HEK293 (cell line): Measurements from ENCODE around the gene PIN1.

Source experiments
- BCL11A ChIP-seq: fragments of 450-650 bp; formaldehyde crosslinking; IDR thresholded peaks from 2 replicates; pipeline ENCODE4 v1.5.1; 2016; ENCODE audit warnings: low read depth, missing biosample characterization, missing genetic modification characterization
- HOXC10 ChIP-seq: sonication (generic); formaldehyde crosslinking; IDR thresholded peaks from 2 replicates; pipeline ENCODE4 v1.8.1; 2023; ENCODE audit warnings: mild to moderate bottlenecking, missing genetic modification reagents
- KLF1 ChIP-seq: fragments of 450-650 bp; formaldehyde crosslinking; IDR thresholded peaks from 2 replicates; pipeline ENCODE4 v1.5.1; 2016; ENCODE audit warnings: missing biosample characterization, missing genetic modification characterization
- KLF7 ChIP-seq: fragments of 450-650 bp; formaldehyde crosslinking; IDR thresholded peaks from 2 replicates; pipeline ENCODE4 v1.5.1; 2016; ENCODE audit warnings: missing biosample characterization, missing genetic modification characterization, borderline replicate concordance
- PRDM1 ChIP-seq: fragments of 450-650 bp; formaldehyde crosslinking; IDR thresholded peaks from 2 replicates; pipeline ENCODE4; 2016; ENCODE audit warnings: missing biosample characterization, missing genetic modification characterization
- SETDB1 ChIP-seq: IDR thresholded peaks from one replicate; pipeline ENCODE4 v1.6.1; 2017; ENCODE audit warnings: mild to moderate bottlenecking, low read length, moderate library complexity, mixed read lengths; ENCODE audit not compliant: insufficient read length
- SP2 ChIP-seq: fragments of 450-650 bp; formaldehyde crosslinking; IDR thresholded peaks from 2 replicates; pipeline ENCODE4 v1.5.1; 2016; ENCODE audit warnings: missing biosample characterization, missing genetic modification characterization
- SP3 ChIP-seq: fragments of 450-650 bp; formaldehyde crosslinking; IDR thresholded peaks from 2 replicates; pipeline ENCODE4 v1.5.1; 2016; ENCODE audit warnings: missing biosample characterization, missing genetic modification characterization
- ZBTB1 ChIP-seq: fragments of 450-650 bp; formaldehyde crosslinking; IDR thresholded peaks from 2 replicates; pipeline ENCODE4 v1.5.1; 2016; ENCODE audit warnings: missing biosample characterization, missing genetic modification characterization
- ZBTB8A ChIP-seq: fragments of 450-650 bp; formaldehyde crosslinking; IDR thresholded peaks from 2 replicates; pipeline ENCODE4 v1.5.1; 2016; ENCODE audit warnings: missing biosample characterization, missing genetic modification characterization
- ZEB2 ChIP-seq: fragments of 450-650 bp; formaldehyde crosslinking; IDR thresholded peaks from 2 replicates; pipeline ENCODE4 v1.5.1; 2016; ENCODE audit warnings: missing biosample characterization, missing genetic modification characterization
- ZFHX2 ChIP-seq: fragments of 450-650 bp; formaldehyde crosslinking; conservative IDR thresholded peaks from 2 replicates; pipeline ENCODE4 v1.5.1; 2016; ENCODE audit warnings: missing biosample characterization, missing genetic modification characterization
- ZNF10 ChIP-seq: fragments of 450-650 bp; formaldehyde crosslinking; IDR thresholded peaks from 2 replicates; pipeline ENCODE4 v1.5.1; 2017; ENCODE audit warnings: missing biosample characterization, missing genetic modification characterization
- ZNF133 ChIP-seq: fragments of 450-650 bp; formaldehyde crosslinking; IDR thresholded peaks from 2 replicates; pipeline ENCODE4 v1.5.1; 2016; ENCODE audit warnings: missing biosample characterization, missing genetic modification characterization
- ZNF138 ChIP-seq: fragments of 450-650 bp; formaldehyde crosslinking; IDR thresholded peaks from 2 replicates; pipeline ENCODE4 v1.5.1; 2016; ENCODE audit warnings: missing biosample characterization, missing genetic modification characterization, borderline replicate concordance
- ZNF155 ChIP-seq: fragments of 450-650 bp; formaldehyde crosslinking; IDR thresholded peaks from 2 replicates; pipeline ENCODE4 v1.5.1; 2016; ENCODE audit warnings: missing biosample characterization, missing genetic modification characterization
- ZNF341 ChIP-seq: fragments of 450-650 bp; formaldehyde crosslinking; IDR thresholded peaks from 2 replicates; pipeline ENCODE4; 2016; ENCODE audit warnings: low read depth, missing biosample characterization, missing genetic modification characterization
- ZNF366 ChIP-seq: fragments of 450-650 bp; formaldehyde crosslinking; conservative IDR thresholded peaks from 2 replicates; pipeline ENCODE4 v1.5.1; 2016; ENCODE audit warnings: missing biosample characterization, missing genetic modification characterization
- ZNF549 ChIP-seq: fragments of 450-650 bp; IDR thresholded peaks from 2 replicates; pipeline ENCODE4 v1.5.1; 2018; ENCODE audit warnings: missing biosample characterization, missing genetic modification characterization, mild to moderate bottlenecking, inconsistent platforms, moderate library complexity
- ZNF560 ChIP-seq: fragments of 450-650 bp; formaldehyde crosslinking; IDR thresholded peaks from 2 replicates; pipeline ENCODE4 v1.5.1; 2017; ENCODE audit warnings: missing biosample characterization, missing genetic modification characterization, borderline replicate concordance
- ZNF571 ChIP-seq: fragments of 450-650 bp; formaldehyde crosslinking; IDR thresholded peaks from 2 replicates; pipeline ENCODE4 v1.5.0; 2017; ENCODE audit warnings: missing biosample characterization, missing genetic modification characterization
- ZNF660 ChIP-seq: fragments of 450-650 bp; IDR thresholded peaks from 2 replicates; pipeline ENCODE4 v1.5.1; 2018; ENCODE audit warnings: missing biosample characterization, mild to moderate bottlenecking, missing genetic modification characterization
- ZNF768 ChIP-seq: fragments of 450-650 bp; formaldehyde crosslinking; IDR thresholded peaks from 2 replicates; pipeline ENCODE4 v1.5.1; 2018; ENCODE audit warnings: missing biosample characterization, mild to moderate bottlenecking, missing genetic modification characterization
- ZXDB ChIP-seq: fragments of 450-650 bp; formaldehyde crosslinking; IDR thresholded peaks from 2 replicates; pipeline ENCODE4 v1.5.1; 2016; ENCODE audit warnings: missing biosample characterization, missing genetic modification characterization
- TF ChIP-seq, protein P1 (sequence below): fragments of 450-650 bp; formaldehyde crosslinking; IDR thresholded peaks from 2 replicates; pipeline ENCODE4 v1.5.1; 2016; ENCODE audit warnings: missing biosample characterization, missing genetic modification characterization
- TF ChIP-seq, protein P2 (sequence below): fragments of 450-650 bp; formaldehyde crosslinking; IDR thresholded peaks from 2 replicates; pipeline ENCODE4 v1.5.1; 2016; ENCODE audit warnings: missing biosample characterization, missing genetic modification characterization, low read depth
- TF ChIP-seq, protein P3 (sequence below): fragments of 450-650 bp; formaldehyde crosslinking; IDR thresholded peaks from 2 replicates; pipeline ENCODE4 v1.5.1; 2016; ENCODE audit warnings: missing biosample characterization, missing genetic modification characterization
- TF ChIP-seq, protein P4 (sequence below): fragments of 450-650 bp; formaldehyde crosslinking; IDR thresholded peaks from 2 replicates; pipeline ENCODE4 v1.5.1; 2017; ENCODE audit warnings: missing biosample characterization, missing genetic modification characterization
- TF ChIP-seq, protein P5 (sequence below): fragments of 450-650 bp; formaldehyde crosslinking; IDR thresholded peaks from 2 replicates; pipeline ENCODE4 v1.5.1; 2017; ENCODE audit warnings: missing biosample characterization, mild to moderate bottlenecking, missing genetic modification characterization, moderate library complexity
- TF ChIP-seq, protein P6 (sequence below): fragments of 450-650 bp; formaldehyde crosslinking; IDR thresholded peaks from 2 replicates; pipeline ENCODE4 v1.5.0; 2017; ENCODE audit warnings: missing biosample characterization, missing genetic modification characterization, borderline replicate concordance

Gene PIN1

DNA sequence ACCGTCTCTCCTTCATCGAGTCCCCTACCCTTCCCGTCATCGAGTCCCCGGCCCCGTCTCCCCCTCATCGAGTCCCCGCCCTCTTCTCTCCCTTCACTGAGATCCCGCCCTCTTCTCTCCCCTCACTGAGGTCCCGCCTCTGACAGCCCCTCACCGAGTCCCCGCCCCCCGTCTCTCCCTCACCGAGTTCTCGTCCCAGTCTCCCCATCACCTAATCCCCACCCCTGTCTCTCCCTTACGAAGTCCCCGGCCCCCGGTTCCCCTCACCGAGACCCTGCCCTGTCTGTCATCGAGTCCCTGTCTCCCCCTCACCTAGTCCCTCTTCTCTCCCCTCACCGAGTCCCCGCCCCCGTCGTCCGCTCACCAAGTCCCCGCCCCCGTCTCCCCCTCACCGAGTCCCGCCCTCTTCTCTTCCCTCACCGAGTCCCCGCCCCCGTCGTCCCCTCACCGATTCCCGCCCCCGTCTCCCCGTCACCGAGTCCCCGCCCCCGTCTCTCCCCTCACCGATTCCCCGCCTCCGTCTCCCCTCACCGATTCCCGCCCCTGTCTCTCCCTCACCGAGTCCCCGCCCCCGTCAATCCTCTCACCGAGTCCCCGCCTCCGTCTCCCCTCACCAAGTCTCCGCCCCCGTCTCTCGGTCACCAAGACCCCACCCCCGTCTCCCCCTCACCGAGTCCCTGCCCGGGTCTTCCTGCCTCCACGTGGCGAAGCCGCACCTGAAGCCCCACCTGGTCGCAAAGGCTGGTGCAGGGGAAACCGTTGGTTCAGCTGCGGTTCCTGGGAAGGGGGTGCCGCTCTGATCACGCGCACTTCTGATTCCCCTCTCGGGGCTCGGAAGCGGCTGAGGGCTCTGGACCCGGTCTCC, 42.7 kb upstream of the PIN1 start (continued):
- TF ChIP-seq, protein P1, sequence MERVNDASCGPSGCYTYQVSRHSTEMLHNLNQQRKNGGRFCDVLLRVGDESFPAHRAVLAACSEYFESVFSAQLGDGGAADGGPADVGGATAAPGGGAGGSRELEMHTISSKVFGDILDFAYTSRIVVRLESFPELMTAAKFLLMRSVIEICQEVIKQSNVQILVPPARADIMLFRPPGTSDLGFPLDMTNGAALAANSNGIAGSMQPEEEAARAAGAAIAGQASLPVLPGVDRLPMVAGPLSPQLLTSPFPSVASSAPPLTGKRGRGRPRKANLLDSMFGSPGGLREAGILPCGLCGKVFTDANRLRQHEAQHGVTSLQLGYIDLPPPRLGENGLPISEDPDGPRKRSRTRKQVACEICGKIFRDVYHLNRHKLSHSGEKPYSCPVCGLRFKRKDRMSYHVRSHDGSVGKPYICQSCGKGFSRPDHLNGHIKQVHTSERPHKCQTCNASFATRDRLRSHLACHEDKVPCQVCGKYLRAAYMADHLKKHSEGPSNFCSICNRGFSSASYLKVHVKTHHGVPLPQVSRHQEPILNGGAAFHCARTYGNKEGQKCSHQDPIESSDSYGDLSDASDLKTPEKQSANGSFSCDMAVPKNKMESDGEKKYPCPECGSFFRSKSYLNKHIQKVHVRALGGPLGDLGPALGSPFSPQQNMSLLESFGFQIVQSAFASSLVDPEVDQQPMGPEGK (tag by site-specific recombination), result peak; percentile 48
- TF ChIP-seq ZNF10 (tag by site-specific recombination) (peak; percentile 61; the same call in 1 of the 2 replicates), ZNF133 (tag by site-specific recombination) (no peak), ZBTB1 (tag by site-specific recombination) (no peak), ZNF549 (no peak), ZNF341 (no peak), SP3 (tag by site-specific recombination) (peak; percentile 66), ZFHX2 (tag by site-specific recombination) (peak; percentile 36), ZNF138 (tag by site-specific recombination) (no peak), BCL11A (tag by site-specific recombination) (no peak), ZNF768 (no peak), ZNF660 (tag by site-specific recombination) (no peak), SETDB1 (no peak), KLF1 (peak; percentile 44; the same call in 1 of the 2 replicates), ZNF366 (tag by site-specific recombination) (no peak), ZNF155 (tag by site-specific recombination) (no peak), ZNF560 (tag by site-specific recombination) (no peak), ZEB2 (tag by site-specific recombination) (no peak), PRDM1 (tag by site-specific recombination) (no peak), ZNF571 (tag by site-specific recombination) (no peak), KLF7 (tag by site-specific recombination) (no peak), ZBTB8A (tag by site-specific recombination) (no peak), ZXDB (tag by site-specific recombination) (no peak), HOXC10 (no peak), SP2 (peak; percentile 56)
- TF ChIP-seq, protein P2, sequence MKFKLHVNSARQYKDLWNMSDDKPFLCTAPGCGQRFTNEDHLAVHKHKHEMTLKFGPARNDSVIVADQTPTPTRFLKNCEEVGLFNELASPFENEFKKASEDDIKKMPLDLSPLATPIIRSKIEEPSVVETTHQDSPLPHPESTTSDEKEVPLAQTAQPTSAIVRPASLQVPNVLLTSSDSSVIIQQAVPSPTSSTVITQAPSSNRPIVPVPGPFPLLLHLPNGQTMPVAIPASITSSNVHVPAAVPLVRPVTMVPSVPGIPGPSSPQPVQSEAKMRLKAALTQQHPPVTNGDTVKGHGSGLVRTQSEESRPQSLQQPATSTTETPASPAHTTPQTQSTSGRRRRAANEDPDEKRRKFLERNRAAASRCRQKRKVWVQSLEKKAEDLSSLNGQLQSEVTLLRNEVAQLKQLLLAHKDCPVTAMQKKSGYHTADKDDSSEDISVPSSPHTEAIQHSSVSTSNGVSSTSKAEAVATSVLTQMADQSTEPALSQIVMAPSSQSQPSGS, result no peak
- TF ChIP-seq, protein P3, sequence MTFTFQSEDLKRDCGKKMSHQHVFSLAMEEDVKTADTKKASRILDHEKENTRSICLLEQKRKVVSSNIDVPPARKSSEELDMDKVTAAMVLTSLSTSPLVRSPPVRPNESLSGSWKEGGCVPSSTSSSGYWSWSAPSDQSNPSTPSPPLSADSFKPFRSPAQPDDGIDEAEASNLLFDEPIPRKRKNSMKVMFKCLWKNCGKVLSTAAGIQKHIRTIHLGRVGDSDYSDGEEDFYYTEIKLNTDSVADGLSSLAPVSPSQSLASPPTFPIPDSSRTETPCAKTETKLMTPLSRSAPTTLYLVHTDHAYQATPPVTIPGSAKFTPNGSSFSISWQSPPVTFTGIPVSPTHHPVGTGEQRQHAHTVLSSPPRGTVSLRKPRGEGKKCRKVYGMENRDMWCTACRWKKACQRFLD (tag by site-specific recombination), result no peak
- TF ChIP-seq, protein P4, sequence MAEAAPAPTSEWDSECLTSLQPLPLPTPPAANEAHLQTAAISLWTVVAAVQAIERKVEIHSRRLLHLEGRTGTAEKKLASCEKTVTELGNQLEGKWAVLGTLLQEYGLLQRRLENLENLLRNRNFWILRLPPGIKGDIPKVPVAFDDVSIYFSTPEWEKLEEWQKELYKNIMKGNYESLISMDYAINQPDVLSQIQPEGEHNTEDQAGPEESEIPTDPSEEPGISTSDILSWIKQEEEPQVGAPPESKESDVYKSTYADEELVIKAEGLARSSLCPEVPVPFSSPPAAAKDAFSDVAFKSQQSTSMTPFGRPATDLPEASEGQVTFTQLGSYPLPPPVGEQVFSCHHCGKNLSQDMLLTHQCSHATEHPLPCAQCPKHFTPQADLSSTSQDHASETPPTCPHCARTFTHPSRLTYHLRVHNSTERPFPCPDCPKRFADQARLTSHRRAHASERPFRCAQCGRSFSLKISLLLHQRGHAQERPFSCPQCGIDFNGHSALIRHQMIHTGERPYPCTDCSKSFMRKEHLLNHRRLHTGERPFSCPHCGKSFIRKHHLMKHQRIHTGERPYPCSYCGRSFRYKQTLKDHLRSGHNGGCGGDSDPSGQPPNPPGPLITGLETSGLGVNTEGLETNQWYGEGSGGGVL (tag by site-specific recombination), result 0 out of 2 replicates have a peak, but pooled peaks have one; percentile 9
- TF ChIP-seq, protein P5, sequence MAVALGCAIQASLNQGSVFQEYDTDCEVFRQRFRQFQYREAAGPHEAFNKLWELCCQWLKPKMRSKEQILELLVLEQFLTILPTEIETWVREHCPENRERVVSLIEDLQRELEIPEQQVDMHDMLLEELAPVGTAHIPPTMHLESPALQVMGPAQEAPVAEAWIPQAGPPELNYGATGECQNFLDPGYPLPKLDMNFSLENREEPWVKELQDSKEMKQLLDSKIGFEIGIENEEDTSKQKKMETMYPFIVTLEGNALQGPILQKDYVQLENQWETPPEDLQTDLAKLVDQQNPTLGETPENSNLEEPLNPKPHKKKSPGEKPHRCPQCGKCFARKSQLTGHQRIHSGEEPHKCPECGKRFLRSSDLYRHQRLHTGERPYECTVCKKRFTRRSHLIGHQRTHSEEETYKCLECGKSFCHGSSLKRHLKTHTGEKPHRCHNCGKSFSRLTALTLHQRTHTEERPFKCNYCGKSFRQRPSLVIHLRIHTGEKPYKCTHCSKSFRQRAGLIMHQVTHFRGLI (tag by site-specific recombination), result no peak
- TF ChIP-seq, protein P6, sequence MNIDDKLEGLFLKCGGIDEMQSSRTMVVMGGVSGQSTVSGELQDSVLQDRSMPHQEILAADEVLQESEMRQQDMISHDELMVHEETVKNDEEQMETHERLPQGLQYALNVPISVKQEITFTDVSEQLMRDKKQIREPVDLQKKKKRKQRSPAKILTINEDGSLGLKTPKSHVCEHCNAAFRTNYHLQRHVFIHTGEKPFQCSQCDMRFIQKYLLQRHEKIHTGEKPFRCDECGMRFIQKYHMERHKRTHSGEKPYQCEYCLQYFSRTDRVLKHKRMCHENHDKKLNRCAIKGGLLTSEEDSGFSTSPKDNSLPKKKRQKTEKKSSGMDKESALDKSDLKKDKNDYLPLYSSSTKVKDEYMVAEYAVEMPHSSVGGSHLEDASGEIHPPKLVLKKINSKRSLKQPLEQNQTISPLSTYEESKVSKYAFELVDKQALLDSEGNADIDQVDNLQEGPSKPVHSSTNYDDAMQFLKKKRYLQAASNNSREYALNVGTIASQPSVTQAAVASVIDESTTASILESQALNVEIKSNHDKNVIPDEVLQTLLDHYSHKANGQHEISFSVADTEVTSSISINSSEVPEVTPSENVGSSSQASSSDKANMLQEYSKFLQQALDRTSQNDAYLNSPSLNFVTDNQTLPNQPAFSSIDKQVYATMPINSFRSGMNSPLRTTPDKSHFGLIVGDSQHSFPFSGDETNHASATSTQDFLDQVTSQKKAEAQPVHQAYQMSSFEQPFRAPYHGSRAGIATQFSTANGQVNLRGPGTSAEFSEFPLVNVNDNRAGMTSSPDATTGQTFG (tag by site-specific recombination), result no peak
